Tibial nerve (tissue), 4 donors: ENCODE data around the gene RAB20.

Source experiments
- EP300 ChIP-seq, 2 donors: sonication (generic); formaldehyde crosslinking; IDR thresholded peaks; one replicate each; pipeline ENCODE4 v1.6.1; 2017; ENCODE audit warnings: antibody characterized with exemption in 2 of 2, mild to moderate bottlenecking in 1 of 2
- POLR2A ChIP-seq, 2 donors: fragments of 450-650 bp; IDR thresholded peaks; one replicate each; pipeline ENCODE4 v1.6.1; 2017; ENCODE audit warnings: antibody characterized with exemption in 2 of 2, mild to moderate bottlenecking in 2 of 2, moderate library complexity in 2 of 2
- TF ChIP-seq, protein P1 (sequence below), 5 experiments: fragments of 200-600 bp in 3 of 5; fragments of 450-650 bp in 2 of 5; sonication (generic) in 3 of 5; IDR thresholded peaks; one replicate each; pipeline ENCODE4 v1.5.1; 2016 to 2019; ENCODE audit warnings: antibody characterized with exemption in 5 of 5, mild to moderate bottlenecking in 3 of 5, moderate library complexity in 2 of 5

DNA sequence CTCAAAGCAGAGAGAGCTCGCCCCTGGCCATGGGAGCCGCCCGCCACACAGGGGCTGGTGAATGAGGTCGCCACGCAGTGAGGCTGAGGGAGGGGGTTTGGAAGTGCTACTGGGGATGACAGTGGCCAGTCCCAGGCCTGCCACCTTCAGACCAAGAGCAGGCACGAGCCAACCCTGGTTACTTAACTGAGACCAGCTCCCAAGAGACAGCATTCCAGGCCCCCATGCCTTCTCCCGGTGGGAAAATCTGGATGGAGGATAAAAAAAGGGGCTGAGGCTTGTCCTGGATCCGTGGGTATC lies 43.3 kb downstream of the RAB20 start:
- no peak for TF ChIP-seq POLR2A (IDR thresholded peaks at IDR 0.05)
- TF ChIP-seq, protein P1, sequence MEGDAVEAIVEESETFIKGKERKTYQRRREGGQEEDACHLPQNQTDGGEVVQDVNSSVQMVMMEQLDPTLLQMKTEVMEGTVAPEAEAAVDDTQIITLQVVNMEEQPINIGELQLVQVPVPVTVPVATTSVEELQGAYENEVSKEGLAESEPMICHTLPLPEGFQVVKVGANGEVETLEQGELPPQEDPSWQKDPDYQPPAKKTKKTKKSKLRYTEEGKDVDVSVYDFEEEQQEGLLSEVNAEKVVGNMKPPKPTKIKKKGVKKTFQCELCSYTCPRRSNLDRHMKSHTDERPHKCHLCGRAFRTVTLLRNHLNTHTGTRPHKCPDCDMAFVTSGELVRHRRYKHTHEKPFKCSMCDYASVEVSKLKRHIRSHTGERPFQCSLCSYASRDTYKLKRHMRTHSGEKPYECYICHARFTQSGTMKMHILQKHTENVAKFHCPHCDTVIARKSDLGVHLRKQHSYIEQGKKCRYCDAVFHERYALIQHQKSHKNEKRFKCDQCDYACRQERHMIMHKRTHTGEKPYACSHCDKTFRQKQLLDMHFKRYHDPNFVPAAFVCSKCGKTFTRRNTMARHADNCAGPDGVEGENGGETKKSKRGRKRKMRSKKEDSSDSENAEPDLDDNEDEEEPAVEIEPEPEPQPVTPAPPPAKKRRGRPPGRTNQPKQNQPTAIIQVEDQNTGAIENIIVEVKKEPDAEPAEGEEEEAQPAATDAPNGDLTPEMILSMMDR (IDR thresholded peaks at IDR 0.05) = no peak
- TF ChIP-seq EP300 (IDR thresholded peaks at IDR 0.05) = no peak
